Activated T-cell treated with anti-CD3 and anti-CD28 coated beads, Interleukin-2, amount 50 U/mL, for 4 hours (primary cell): ENCODE data around the gene NBPF1. TPM values are rescaled to one million over a fixed set of nuclear protein-coding genes. Genes with fewer than 3 reads are reported as not detected.
"Not testable (repeated sequence)": the region's sequence is repeated elsewhere in the genome, so short reads cannot be mapped to it uniquely, and the experiment has no call there.

Source experiments
- ATAC-seq, 2 donors: fragments of 200-7000 bp; cut with Tn5 transposase; one replicate each; pipeline ENCODE4 v1.10.0; 2021
- DNase-seq: peaks from one replicate; pipeline ENCODE4 v3.0.0-alpha.2; 2020
- H3K27me3 Mint-ChIP-seq: one replicate; pipeline ENCODE4 v1.8.0; 2021; ENCODE audit warnings: low read depth, mixed read lengths
- H3K36me3 Mint-ChIP-seq: one replicate; pipeline ENCODE4 v1.8.0; 2022; ENCODE audit warnings: mixed read lengths; ENCODE audit not compliant: insufficient read depth
- H3K4me1 Mint-ChIP-seq: one replicate; pipeline ENCODE4 v1.8.0; 2021; ENCODE audit warnings: low read depth, mixed read lengths
- H3K4me3 Mint-ChIP-seq: one replicate; pipeline ENCODE4 v1.8.0; 2021; ENCODE audit warnings: mild to moderate bottlenecking, moderate library complexity, mixed read lengths
- H3K9me3 Mint-ChIP-seq: one replicate; pipeline ENCODE4 v1.8.0; 2021; ENCODE audit warnings: mixed read lengths
- total RNA-seq, 3 donors: library from RNA; stranded (reverse); gene quantifications; one replicate each; pipeline ENCODE4 v1.2.1, GENCODE V29; 2021

Gene NBPF1
- total RNA-seq, 3 donors from 2014 or later = 4.9 to 8.4 (median 5.8) TPM

GRCh38 chr1:16607853-16608815 lies 5.2 kb downstream of the NBPF1 start:
- not testable (repeated sequence) for ATAC-seq, H3K4me1 Mint-ChIP-seq, H3K4me3 Mint-ChIP-seq, H3K27me3 Mint-ChIP-seq, H3K36me3 Mint-ChIP-seq, H3K9me3 Mint-ChIP-seq
- DNase-seq = peak; percentile 8

- H3K9me3 Mint-ChIP-seq = no peaks in the 10 kb centered on the region
- no peaks in the 10 kb centered on the region for H3K36me3 Mint-ChIP-seq
- no peaks in the 10 kb centered on the region for H3K4me1 Mint-ChIP-seq
- H3K27me3 Mint-ChIP-seq = no peaks in the 10 kb centered on the region
- peak; percentile 10 for DNase-seq
- no peak for ATAC-seq
- H3K4me3 Mint-ChIP-seq = no peak overlapping the region
Measured at GRCh38 chr1:16607433-16607851, 5.9 kb downstream of the NBPF1 start.

- not testable (repeated sequence) for ATAC-seq, H3K9me3 Mint-ChIP-seq, H3K4me3 Mint-ChIP-seq, H3K36me3 Mint-ChIP-seq, H3K4me1 Mint-ChIP-seq, DNase-seq, H3K27me3 Mint-ChIP-seq
Measured at GRCh38 chr1:16606666-16607432, 6.5 kb downstream of the NBPF1 start.

GRCh38 chr1:16605532-16606505 lies 7.5 kb downstream of the NBPF1 start:
- H3K4me3 Mint-ChIP-seq = no peak overlapping the region
- ATAC-seq (no peak), DNase-seq (no peak)

GRCh38 chr1:16605213-16605525 lies 8.2 kb downstream of the NBPF1 start:
- no peaks in the 10 kb centered on the region for H3K36me3 Mint-ChIP-seq
- no peaks in the 10 kb centered on the region for H3K9me3 Mint-ChIP-seq
- no peak overlapping the region for H3K4me3 Mint-ChIP-seq
- ATAC-seq (no peak), DNase-seq (no peak)
- no peaks in the 10 kb centered on the region for H3K27me3 Mint-ChIP-seq
- no peaks in the 10 kb centered on the region for H3K4me1 Mint-ChIP-seq

More at GRCh38 chr1:16605532-16606505, 7.5 kb downstream of the NBPF1 start:
- Mint-ChIP-seq H3K4me1 (no peaks in the 10 kb centered on the region), H3K9me3 (no peaks in the 10 kb centered on the region), H3K27me3 (no peaks in the 10 kb centered on the region), H3K36me3 (no peaks in the 10 kb centered on the region)

- ATAC-seq, DNase-seq, H3K27me3 Mint-ChIP-seq, H3K4me3 Mint-ChIP-seq, H3K4me1 Mint-ChIP-seq, H3K36me3 Mint-ChIP-seq, H3K9me3 Mint-ChIP-seq: not testable (repeated sequence)
Measured at GRCh38 chr1:16604514-16605212, 8.7 kb downstream of the NBPF1 start.

GRCh38 chr1:16603623-16604022 lies 9.7 kb downstream of the NBPF1 start:
- H3K4me1 Mint-ChIP-seq, H3K4me3 Mint-ChIP-seq, H3K36me3 Mint-ChIP-seq, ATAC-seq, H3K27me3 Mint-ChIP-seq, DNase-seq, H3K9me3 Mint-ChIP-seq: not testable (repeated sequence)

GRCh38 chr1:16602336-16603011 lies 10.9 kb downstream of the NBPF1 start:
- ATAC-seq = peak; percentile 61 to 65
- DNase-seq, H3K27me3 Mint-ChIP-seq, H3K36me3 Mint-ChIP-seq, H3K4me1 Mint-ChIP-seq, H3K4me3 Mint-ChIP-seq, H3K9me3 Mint-ChIP-seq: not testable (repeated sequence)

- H3K9me3 Mint-ChIP-seq, DNase-seq, ATAC-seq: not testable (repeated sequence)
Measured at GRCh38 chr1:16600855-16601786, 12.2 kb downstream of the NBPF1 start.

GRCh38 chr1:16599326-16599725 lies 14.0 kb downstream of the NBPF1 start:
- H3K36me3 Mint-ChIP-seq, H3K27me3 Mint-ChIP-seq, H3K4me1 Mint-ChIP-seq, ATAC-seq, H3K4me3 Mint-ChIP-seq, DNase-seq, H3K9me3 Mint-ChIP-seq: not testable (repeated sequence)

More at GRCh38 chr1:16600855-16601786, 12.2 kb downstream of the NBPF1 start:
- H3K4me3 Mint-ChIP-seq, H3K27me3 Mint-ChIP-seq, H3K4me1 Mint-ChIP-seq, H3K36me3 Mint-ChIP-seq: not testable (repeated sequence)

- H3K36me3 Mint-ChIP-seq, DNase-seq: not testable (repeated sequence)
Measured at GRCh38 chr1:16595216-16595615, 18.1 kb downstream of the NBPF1 start.

GRCh38 chr1:16591845-16592244 lies 21.5 kb downstream of the NBPF1 start:
- ATAC-seq = not testable (repeated sequence)

More at GRCh38 chr1:16595216-16595615, 18.1 kb downstream of the NBPF1 start:
- not testable (repeated sequence) for ATAC-seq, H3K9me3 Mint-ChIP-seq, H3K4me3 Mint-ChIP-seq, H3K4me1 Mint-ChIP-seq, H3K27me3 Mint-ChIP-seq

More at GRCh38 chr1:16591845-16592244, 21.5 kb downstream of the NBPF1 start:
- H3K27me3 Mint-ChIP-seq, DNase-seq, H3K36me3 Mint-ChIP-seq, H3K4me1 Mint-ChIP-seq, H3K4me3 Mint-ChIP-seq, H3K9me3 Mint-ChIP-seq: not testable (repeated sequence)
